ENCODE results near the gene MS4A14.

Gene MS4A14

DNA sequence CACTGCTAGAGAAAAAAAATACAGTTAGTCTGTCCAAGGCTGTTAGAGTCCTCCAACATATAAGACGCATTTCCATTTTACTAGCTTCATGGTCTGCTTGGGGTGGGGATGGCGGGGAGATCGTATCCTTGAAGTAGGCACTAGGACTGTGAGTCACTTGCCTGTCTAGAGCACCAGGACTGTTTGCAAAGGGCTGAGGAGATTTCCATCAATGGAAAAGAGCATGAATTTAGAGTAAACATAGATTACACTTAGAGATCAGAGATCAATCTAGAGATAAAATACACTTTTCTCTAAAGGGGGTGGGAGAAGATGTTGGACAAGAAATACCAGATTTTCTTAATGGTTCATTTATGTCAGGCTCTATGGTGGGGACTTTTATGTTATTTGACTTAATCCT is 19.7 kb upstream of the MS4A14 start:
- Histone ChIP-seq H3K36me3 (ENCODE audit: control insufficient read depth, insufficient read depth, low read length) (no peaks in the 10 kb centered on the region), H3K27ac (ENCODE audit: low read depth, low read length) (no peak overlapping the region), H3K9ac (ENCODE audit: low read length) (no peak overlapping the region)

GRCh38 chr11:60377401-60378136 is 18.7 kb upstream of the MS4A14 start:
- Histone ChIP-seq H3K9ac (ENCODE audit: low read length) (no peak overlapping the region), H4K5ac (ENCODE audit: low read length) (no peak overlapping the region), H2BK5ac (ENCODE audit: low read length) (no peak overlapping the region), H3K4me1 (ENCODE audit: control insufficient read depth, low read depth, low read length) (no peaks in the 10 kb centered on the region), H3K56ac (ENCODE audit: low read length) (no peak overlapping the region), H3K27me3 (ENCODE audit: insufficient read depth, low read length, poor library complexity) (no peaks in the 10 kb centered on the region), H3K18ac (ENCODE audit: low read length) (no peak overlapping the region), H4K8ac (ENCODE audit: low read depth, low read length) (no peak overlapping the region), H2BK15ac (replicated peaks; ENCODE audit: low read depth) (no peak overlapping the region), H3K23ac (ENCODE audit: low read length) (no peak overlapping the region), H3K4ac (ENCODE audit: low read depth, low read length) (no peak overlapping the region), H3K36me3 (ENCODE audit: control insufficient read depth, insufficient read depth, low read length) (no peaks in the 10 kb centered on the region), H3K4me3 (ENCODE audit: low read length) (no peak overlapping the region), H3K27ac (ENCODE audit: low read depth, low read length) (no peak overlapping the region), H2BK120ac (ENCODE audit: low read depth, low read length) (no peak overlapping the region), H3K79me2 (ENCODE audit: control insufficient read depth, insufficient read depth, low read length) (no peaks in the 10 kb centered on the region), H2AK5ac (ENCODE audit: low read length) (no peak overlapping the region), H3K4me2 (ENCODE audit: low read length) (no peak overlapping the region), H3K79me1 (ENCODE audit: low read length) (no peaks in the 10 kb centered on the region)
- no peak for DNase-seq
- WGBS (ENCODE audit: extremely low coverage, insufficient coverage, low lambda C conversion rate): no CpG with 5 or more reads among the region's 2 CpGs

More for the DNA sequence above, 19.7 kb upstream of the MS4A14 start:
- H4K8ac ChIP-seq (ENCODE audit: low read depth, low read length): no peak overlapping the region
- H3K79me2 ChIP-seq (ENCODE audit: control insufficient read depth, insufficient read depth, low read length): no peaks in the 10 kb centered on the region
- no peaks in the 10 kb centered on the region for H3K27me3 ChIP-seq (ENCODE audit: insufficient read depth, low read length, poor library complexity)
- H2BK120ac ChIP-seq (ENCODE audit: low read depth, low read length): no peak overlapping the region
- no CpG with 5 or more reads among the region's 3 CpGs for WGBS (ENCODE audit: extremely low coverage, insufficient coverage, low lambda C conversion rate)
- H2AK5ac ChIP-seq (ENCODE audit: low read length): no peak overlapping the region
- DNase-seq: no peak
- H3K4me3 ChIP-seq (ENCODE audit: low read length): no peak overlapping the region
- no peak overlapping the region for H3K18ac ChIP-seq (ENCODE audit: low read length)
- H3K4me2 ChIP-seq (ENCODE audit: low read length): no peak overlapping the region
- H3K23ac ChIP-seq (ENCODE audit: low read length): no peak overlapping the region
- H3K4me1 ChIP-seq (ENCODE audit: control insufficient read depth, low read depth, low read length): no peaks in the 10 kb centered on the region
- no peak overlapping the region for H3K4ac ChIP-seq (ENCODE audit: low read depth, low read length)
- H2BK5ac ChIP-seq (ENCODE audit: low read length): no peak overlapping the region
- no peak overlapping the region for H2BK15ac ChIP-seq (replicated peaks; ENCODE audit: low read depth)
- no peak overlapping the region for H4K5ac ChIP-seq (ENCODE audit: low read length)
- H3K79me1 ChIP-seq (ENCODE audit: low read length): no peaks in the 10 kb centered on the region
- H3K56ac ChIP-seq (ENCODE audit: low read length): no peak overlapping the region

DNA sequence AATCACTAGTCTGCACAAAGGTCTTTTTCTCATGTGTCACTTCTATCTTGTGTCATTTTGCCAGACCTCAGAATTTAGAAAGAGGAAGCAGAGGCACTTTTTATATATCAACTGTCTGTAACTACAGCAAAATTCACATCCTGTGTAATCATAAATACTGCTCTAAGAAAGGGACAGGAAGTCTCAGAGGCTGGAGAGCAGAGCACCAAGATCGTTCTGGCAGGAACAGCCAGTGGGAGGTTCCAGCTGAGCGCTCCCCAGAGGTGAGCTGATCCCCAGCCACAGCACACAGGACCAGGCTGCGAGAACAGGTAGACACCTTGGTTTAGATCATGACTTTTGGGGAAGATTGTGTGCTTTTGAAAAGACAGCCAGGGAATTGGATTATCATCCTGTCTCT is 17.9 kb upstream of the MS4A14 start, which contains the start of gene MS4A7:
Gene MS4A7 (plus strand): TSS at position 179 of the 400 bp plus-strand sequence. CDS start 4,610 bp downstream, outside the sequence.
- H3K36me3 ChIP-seq (ENCODE audit: control insufficient read depth, insufficient read depth, low read length): no peaks in the 10 kb centered on the region
- H3K4me1 ChIP-seq (ENCODE audit: control insufficient read depth, low read depth, low read length): no peaks in the 10 kb centered on the region
- no peak within 1 kb of the TSS for H3K4me3 ChIP-seq (ENCODE audit: low read length)
- no peak within 1 kb of the TSS for H3K27ac ChIP-seq (ENCODE audit: low read depth, low read length)
- H3K4me2 ChIP-seq (ENCODE audit: low read length): no peak within 1 kb of the TSS
- H3K23ac ChIP-seq (ENCODE audit: low read length): no peak within 1 kb of the TSS
- no peak within 1 kb of the TSS for H3K9ac ChIP-seq (ENCODE audit: low read length)
- H2BK15ac ChIP-seq (replicated peaks; ENCODE audit: low read depth): no peak within 1 kb of the TSS
- no peak within 1 kb of the TSS for H3K18ac ChIP-seq (ENCODE audit: low read length)
- H3K27me3 ChIP-seq (ENCODE audit: insufficient read depth, low read length, poor library complexity): no peaks in the 10 kb centered on the region
- H2BK5ac ChIP-seq (ENCODE audit: low read length): no peak within 1 kb of the TSS
- H4K8ac ChIP-seq (ENCODE audit: low read depth, low read length): no peak within 1 kb of the TSS
- no peaks in the 10 kb centered on the region for H3K79me2 ChIP-seq (ENCODE audit: control insufficient read depth, insufficient read depth, low read length)
- no peak within 1 kb of the TSS for H3K4ac ChIP-seq (ENCODE audit: low read depth, low read length)
- no peak for DNase-seq
- H3K56ac ChIP-seq (ENCODE audit: low read length): no peak within 1 kb of the TSS
- WGBS (ENCODE audit: extremely low coverage, insufficient coverage, low lambda C conversion rate): no CpG with 5 or more reads among the region's 3 CpGs
- H3K79me1 ChIP-seq (ENCODE audit: low read length): no peaks in the 10 kb centered on the region
- no peak within 1 kb of the TSS for H2AK5ac ChIP-seq (ENCODE audit: low read length)
- no peak within 1 kb of the TSS for H4K5ac ChIP-seq (ENCODE audit: low read length)
- H2BK120ac ChIP-seq (ENCODE audit: low read depth, low read length): no peak within 1 kb of the TSS

DNA sequence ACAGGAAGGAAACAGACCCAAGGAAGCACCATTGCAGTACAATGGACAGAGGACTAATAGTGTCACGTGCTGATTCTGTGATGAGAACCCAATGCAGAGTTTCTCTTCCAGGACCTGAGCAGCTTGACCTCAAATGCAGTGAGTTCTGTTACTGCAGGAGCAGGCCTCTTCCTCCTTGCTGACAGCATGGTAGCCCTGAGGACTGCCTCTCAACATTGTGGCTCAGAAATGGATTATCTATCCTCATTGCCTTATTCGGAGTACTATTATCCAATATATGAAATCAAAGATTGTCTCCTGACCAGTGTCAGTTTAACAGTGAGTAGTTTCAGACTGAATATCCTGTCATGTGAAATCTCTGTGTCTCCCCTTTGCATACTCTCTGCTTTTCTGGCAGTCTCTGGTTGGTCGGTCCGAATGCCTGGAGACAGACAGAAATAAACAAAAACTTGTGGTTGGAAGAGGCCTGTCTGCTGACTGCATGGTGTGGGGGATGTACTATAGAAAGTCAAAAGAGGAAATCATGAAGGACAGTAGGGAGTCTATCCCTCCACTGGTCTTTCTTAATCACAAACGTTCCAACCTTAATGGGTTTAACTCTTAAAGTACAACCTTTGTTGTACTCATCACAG is 6.9 kb upstream of the MS4A14 start:
- H3K4ac ChIP-seq (ENCODE audit: low read depth, low read length): no peak overlapping the region
- no peak overlapping the region for H3K56ac ChIP-seq (ENCODE audit: low read length)
- H2BK120ac ChIP-seq (ENCODE audit: low read depth, low read length): no peak overlapping the region
- H3K4me3 ChIP-seq (ENCODE audit: low read length): no peak overlapping the region
- H3K27me3 ChIP-seq (ENCODE audit: insufficient read depth, low read length, poor library complexity): no peaks in the 10 kb centered on the region
- H3K4me2 ChIP-seq (ENCODE audit: low read length): no peak overlapping the region
- no peak for DNase-seq
- H4K5ac ChIP-seq (ENCODE audit: low read length): no peak overlapping the region
- WGBS (ENCODE audit: extremely low coverage, insufficient coverage, low lambda C conversion rate): no CpG with 5 or more reads among the region's 5 CpGs
- no peaks in the 10 kb centered on the region for H3K79me1 ChIP-seq (ENCODE audit: low read length)
- no peak overlapping the region for H3K27ac ChIP-seq (ENCODE audit: low read depth, low read length)
- no peaks in the 10 kb centered on the region for H3K36me3 ChIP-seq (ENCODE audit: control insufficient read depth, insufficient read depth, low read length)
- no peak overlapping the region for H2AK5ac ChIP-seq (ENCODE audit: low read length)
- no peaks in the 10 kb centered on the region for H3K4me1 ChIP-seq (ENCODE audit: control insufficient read depth, low read depth, low read length)
- no peak overlapping the region for H2BK5ac ChIP-seq (ENCODE audit: low read length)
- no peak overlapping the region for H3K18ac ChIP-seq (ENCODE audit: low read length)
- H3K79me2 ChIP-seq (ENCODE audit: control insufficient read depth, insufficient read depth, low read length): no peaks in the 10 kb centered on the region
- H3K23ac ChIP-seq (ENCODE audit: low read length): no peak overlapping the region
- H4K8ac ChIP-seq (ENCODE audit: low read depth, low read length): no peak overlapping the region
- H2BK15ac ChIP-seq (replicated peaks; ENCODE audit: low read depth): no peak overlapping the region
- H3K9ac ChIP-seq (ENCODE audit: low read length): no peak overlapping the region

DNA sequence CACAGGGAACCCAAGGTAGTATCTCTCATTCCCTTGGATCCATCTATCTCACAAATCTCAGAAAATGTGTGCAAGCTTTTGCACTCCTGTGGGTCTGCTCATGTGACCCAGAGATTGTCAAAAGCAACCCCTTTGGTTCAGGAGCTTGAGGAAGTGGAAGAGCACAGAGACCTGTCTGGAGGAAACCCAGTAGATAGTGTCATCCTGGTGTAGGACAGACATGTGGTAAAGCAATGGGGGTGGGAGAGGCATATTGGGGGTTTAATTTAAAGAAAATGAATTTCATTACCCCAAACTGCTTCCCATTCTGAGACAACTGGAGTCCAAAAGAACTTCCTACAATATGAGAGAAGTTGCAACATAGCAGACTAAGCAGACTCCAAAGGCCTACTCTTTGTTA is 5.8 kb upstream of the MS4A14 start:
- Histone ChIP-seq H2BK5ac (ENCODE audit: low read length) (no peak overlapping the region), H2BK15ac (replicated peaks; ENCODE audit: low read depth) (no peak overlapping the region), H3K4ac (ENCODE audit: low read depth, low read length) (no peak overlapping the region), H3K18ac (ENCODE audit: low read length) (no peak overlapping the region), H3K36me3 (ENCODE audit: control insufficient read depth, insufficient read depth, low read length) (no peaks in the 10 kb centered on the region), H3K9ac (ENCODE audit: low read length) (no peak overlapping the region), H3K4me3 (ENCODE audit: low read length) (no peak overlapping the region), H3K79me2 (ENCODE audit: control insufficient read depth, insufficient read depth, low read length) (no peaks in the 10 kb centered on the region), H3K4me1 (ENCODE audit: control insufficient read depth, low read depth, low read length) (no peaks in the 10 kb centered on the region), H3K4me2 (ENCODE audit: low read length) (no peak overlapping the region), H3K27ac (ENCODE audit: low read depth, low read length) (no peak overlapping the region), H2BK120ac (ENCODE audit: low read depth, low read length) (no peak overlapping the region), H3K23ac (ENCODE audit: low read length) (no peak overlapping the region), H4K5ac (ENCODE audit: low read length) (no peak overlapping the region), H3K27me3 (ENCODE audit: insufficient read depth, low read length, poor library complexity) (no peaks in the 10 kb centered on the region), H2AK5ac (ENCODE audit: low read length) (no peak overlapping the region), H3K56ac (ENCODE audit: low read length) (no peak overlapping the region), H3K79me1 (ENCODE audit: low read length) (no peaks in the 10 kb centered on the region), H4K8ac (ENCODE audit: low read depth, low read length) (no peak overlapping the region)
- no peak for DNase-seq

Measured in mesendoderm (in vitro differentiated cells).